ENCODE measurements around the gene POMT1. TPM values are rescaled to one million over a fixed set of nuclear protein-coding genes. Genes with fewer than 3 reads are reported as not detected.
"Not testable (repeated sequence)": the region's sequence is repeated elsewhere in the genome, so short reads cannot be mapped to it uniquely, and the experiment has no call there.

POMT1 gene
- total RNA-seq: 10 to 100 TPM; 51.3 to 73.7 TPM

GRCh38 chr9:131502781-131503625, at the start of gene POMT1:
TSS of gene POMT1 (plus strand) at chr9:131502918. CDS start at chr9:131504219, 1,301 bp downstream.
- peaks cover 32% of the 10 kb centered on the region for H3K4me1 Mint-ChIP-seq
- peak; percentile 43 for ATAC-seq (replicated peaks)
- no peaks in the 10 kb centered on the region for H3K27me3 Mint-ChIP-seq
- H3K36me3 Mint-ChIP-seq (ENCODE audit: low read depth): peaks cover 70% of the 10 kb centered on the region
- peak within 1 kb of the TSS; percentile 93 for H3K4me3 Mint-ChIP-seq
- H3K27ac Mint-ChIP-seq: peak within 1 kb of the TSS; percentile 93
- H3K9me3 Mint-ChIP-seq: no peaks in the 10 kb centered on the region

- H3K27ac Mint-ChIP-seq: peak overlapping the region; percentile 86
- ATAC-seq (replicated peaks): no peak
- H3K4me1 Mint-ChIP-seq: peaks cover 25% of the 10 kb centered on the region
- peaks cover 95% of the 10 kb centered on the region for H3K36me3 Mint-ChIP-seq (ENCODE audit: low read depth)
- H3K27me3 Mint-ChIP-seq: no peaks in the 10 kb centered on the region
- H3K4me3 Mint-ChIP-seq: peak overlapping the region; percentile 38
- no peaks in the 10 kb centered on the region for H3K9me3 Mint-ChIP-seq
Observed at GRCh38 chr9:131454028-131454427, 48.7 kb upstream of the POMT1 start.

- H3K27ac Mint-ChIP-seq; H3K9me3 Mint-ChIP-seq; H3K4me3 Mint-ChIP-seq; H3K27me3 Mint-ChIP-seq; ATAC-seq (replicated peaks): not testable (repeated sequence)
- Mint-ChIP-seq H3K36me3 (ENCODE audit: low read depth) (peaks cover 95% of the 10 kb centered on the region), H3K4me1 (peaks cover 21% of the 10 kb centered on the region)
Observed at GRCh38 chr9:131455655-131456054, 47.1 kb upstream of the POMT1 start.

GRCh38 chr9:131457746-131458145, 45.0 kb upstream of the POMT1 start:
- no peak for ATAC-seq (replicated peaks)
- Mint-ChIP-seq H3K36me3 (ENCODE audit: low read depth) (peaks cover 93% of the 10 kb centered on the region), H3K9me3 (no peaks in the 10 kb centered on the region), H3K27me3 (no peaks in the 10 kb centered on the region), H3K4me1 (peaks cover 18% of the 10 kb centered on the region), H3K4me3 (no peak overlapping the region), H3K27ac (no peak overlapping the region)

- Mint-ChIP-seq H3K36me3 (ENCODE audit: low read depth) (peaks cover 98% of the 10 kb centered on the region), H3K4me1 (peaks cover 14% of the 10 kb centered on the region), H3K27me3 (no peaks in the 10 kb centered on the region), H3K9me3 (no peaks in the 10 kb centered on the region), H3K4me3 (no peak overlapping the region), H3K27ac (peak overlapping the region; percentile 75)
- no peak for ATAC-seq (replicated peaks)
Observed at GRCh38 chr9:131459056-131459455, 43.7 kb upstream of the POMT1 start.

GRCh38 chr9:131461166-131461565, 41.6 kb upstream of the POMT1 start:
- Mint-ChIP-seq H3K9me3 (no peaks in the 10 kb centered on the region), H3K4me1 (peaks cover 5% of the 10 kb centered on the region), H3K4me3 (no peak overlapping the region), H3K27me3 (no peaks in the 10 kb centered on the region), H3K36me3 (ENCODE audit: low read depth) (peaks cover 98% of the 10 kb centered on the region), H3K27ac (peak overlapping the region; percentile 75)
- no peak for ATAC-seq (replicated peaks)

- H3K36me3 Mint-ChIP-seq (ENCODE audit: low read depth): peaks cover 97% of the 10 kb centered on the region
- H3K27ac Mint-ChIP-seq: peak overlapping the region; percentile 21
- no peak for ATAC-seq (replicated peaks)
- no peak overlapping the region for H3K4me3 Mint-ChIP-seq
- no peaks in the 10 kb centered on the region for H3K9me3 Mint-ChIP-seq
- no peaks in the 10 kb centered on the region for H3K27me3 Mint-ChIP-seq
- H3K4me1 Mint-ChIP-seq: peaks cover 5% of the 10 kb centered on the region
Observed at GRCh38 chr9:131464354-131465000, 38.2 kb upstream of the POMT1 start.

- Mint-ChIP-seq H3K27ac (no peak overlapping the region), H3K4me3 (no peak overlapping the region), H3K36me3 (ENCODE audit: low read depth) (peaks cover 97% of the 10 kb centered on the region), H3K4me1 (peaks cover 5% of the 10 kb centered on the region), H3K27me3 (no peaks in the 10 kb centered on the region), H3K9me3 (no peaks in the 10 kb centered on the region)
- ATAC-seq (replicated peaks): no peak
Observed at GRCh38 chr9:131465401-131465800, 37.3 kb upstream of the POMT1 start.

GRCh38 chr9:131467214-131467935, 35.3 kb upstream of the POMT1 start:
- Mint-ChIP-seq H3K27me3 (no peaks in the 10 kb centered on the region), H3K4me3 (no peak overlapping the region), H3K27ac (peak overlapping the region; percentile 15), H3K9me3 (no peaks in the 10 kb centered on the region), H3K36me3 (ENCODE audit: low read depth) (peaks cover 98% of the 10 kb centered on the region), H3K4me1 (no peaks in the 10 kb centered on the region)
- no peak for ATAC-seq (replicated peaks)

GRCh38 chr9:131468031-131468430, 34.7 kb upstream of the POMT1 start:
- no peaks in the 10 kb centered on the region for H3K9me3 Mint-ChIP-seq
- no peaks in the 10 kb centered on the region for H3K4me1 Mint-ChIP-seq
- no peak overlapping the region for H3K4me3 Mint-ChIP-seq
- peaks cover 99% of the 10 kb centered on the region for H3K36me3 Mint-ChIP-seq (ENCODE audit: low read depth)
- ATAC-seq (replicated peaks): no peak
- no peak overlapping the region for H3K27ac Mint-ChIP-seq
- no peaks in the 10 kb centered on the region for H3K27me3 Mint-ChIP-seq

- H3K4me1 Mint-ChIP-seq: no peaks in the 10 kb centered on the region
- H3K27me3 Mint-ChIP-seq: no peaks in the 10 kb centered on the region
- no peak overlapping the region for H3K27ac Mint-ChIP-seq
- H3K9me3 Mint-ChIP-seq: no peaks in the 10 kb centered on the region
- ATAC-seq (replicated peaks): no peak
- H3K36me3 Mint-ChIP-seq (ENCODE audit: low read depth): peaks cover 99% of the 10 kb centered on the region
- no peak overlapping the region for H3K4me3 Mint-ChIP-seq
Observed at GRCh38 chr9:131469356-131469755, 33.4 kb upstream of the POMT1 start.

GRCh38 chr9:131469951-131470350, 32.8 kb upstream of the POMT1 start:
- Mint-ChIP-seq H3K27ac (no peak overlapping the region), H3K36me3 (ENCODE audit: low read depth) (peaks cover 99% of the 10 kb centered on the region), H3K27me3 (no peaks in the 10 kb centered on the region), H3K4me1 (no peaks in the 10 kb centered on the region), H3K9me3 (no peaks in the 10 kb centered on the region), H3K4me3 (no peak overlapping the region)
- no peak for ATAC-seq (replicated peaks)

- H3K4me1 Mint-ChIP-seq: no peaks in the 10 kb centered on the region
- no peak overlapping the region for H3K27ac Mint-ChIP-seq
- no peaks in the 10 kb centered on the region for H3K27me3 Mint-ChIP-seq
- H3K9me3 Mint-ChIP-seq: no peaks in the 10 kb centered on the region
- H3K36me3 Mint-ChIP-seq (ENCODE audit: low read depth): peaks cover 99% of the 10 kb centered on the region
- no peak overlapping the region for H3K4me3 Mint-ChIP-seq
- ATAC-seq (replicated peaks): no peak
Observed at GRCh38 chr9:131470581-131470991, 32.1 kb upstream of the POMT1 start.

GRCh38 chr9:131472085-131472484, 30.6 kb upstream of the POMT1 start:
- peaks cover 94% of the 10 kb centered on the region for H3K36me3 Mint-ChIP-seq (ENCODE audit: low read depth)
- H3K4me3 Mint-ChIP-seq; H3K27ac Mint-ChIP-seq; ATAC-seq (replicated peaks); H3K4me1 Mint-ChIP-seq; H3K27me3 Mint-ChIP-seq; H3K9me3 Mint-ChIP-seq: not testable (repeated sequence)

Measured in activated T-helper 17 cell treated with anti-CD3 and anti-CD28 coated beads, Interleukin-2, amount 50 U/mL, for 72 hours (primary cell).